Measurements from ENCODE around the gene SWSAP1. TPM values are rescaled to one million over a fixed set of nuclear protein-coding genes. Genes with fewer than 3 reads are reported as not detected.

SWSAP1 gene
- total RNA-seq, 2 experiments from 2014 or later: 1.6 to 2.6 TPM

DNA sequence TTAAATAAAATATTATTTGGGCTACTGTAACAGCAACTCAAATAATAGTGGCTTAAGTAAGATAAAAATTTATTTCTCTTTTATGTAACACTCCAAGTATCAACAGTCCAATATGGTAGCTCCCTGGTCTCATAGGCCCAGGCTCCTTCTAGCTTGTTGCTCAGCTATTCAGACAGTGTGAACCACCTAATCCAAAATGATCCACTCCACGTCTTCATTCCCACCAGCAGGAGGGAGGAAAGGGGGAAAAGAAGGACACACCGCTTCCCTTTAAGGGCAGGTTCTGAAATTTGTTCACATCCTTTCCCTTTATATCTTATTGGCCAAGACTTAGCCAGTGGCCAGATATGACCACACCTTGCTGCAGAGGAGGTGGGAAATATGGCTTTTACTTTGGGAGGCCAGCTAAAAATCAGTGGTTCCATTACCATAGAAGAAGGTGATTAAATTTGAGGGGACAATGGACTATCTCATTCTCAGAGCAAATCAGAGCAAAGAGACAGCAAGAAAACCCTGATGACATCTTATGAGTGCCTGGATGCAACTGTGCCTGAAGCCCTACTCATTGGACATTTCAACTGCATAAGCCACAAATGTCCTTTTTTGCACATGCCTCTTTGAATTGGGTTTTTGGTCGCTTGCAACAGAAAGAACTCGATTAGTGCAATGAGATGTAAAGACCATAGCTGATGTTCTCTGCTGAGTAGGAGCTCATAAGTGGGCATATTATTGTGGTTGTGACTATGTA, 16.6 kb downstream of the SWSAP1 start:
- ChIA-PET POLR2A (interaction anchor here (0.5 kb wide), 1 partner anchor 53 kb away, joined by 3 read pairs; no protein-coding TSS in a partner anchor), CTCF (interaction anchor here (0.6 to 1.1 kb wide), 3 partner anchors 10 to 24 kb away, joined by 3 to 6 read pairs (median 3); no protein-coding TSS in a partner anchor)

- ChIA-PET POLR2A (no interaction called here), CTCF (interaction anchor here (1.1 kb wide), 1 partner anchor 13 kb away, joined by 4 read pairs; the partner anchor contains the start of gene EPOR)
Observed at GRCh38 chr19:11397089-11397610, 22.7 kb downstream of the SWSAP1 start.

DNA sequence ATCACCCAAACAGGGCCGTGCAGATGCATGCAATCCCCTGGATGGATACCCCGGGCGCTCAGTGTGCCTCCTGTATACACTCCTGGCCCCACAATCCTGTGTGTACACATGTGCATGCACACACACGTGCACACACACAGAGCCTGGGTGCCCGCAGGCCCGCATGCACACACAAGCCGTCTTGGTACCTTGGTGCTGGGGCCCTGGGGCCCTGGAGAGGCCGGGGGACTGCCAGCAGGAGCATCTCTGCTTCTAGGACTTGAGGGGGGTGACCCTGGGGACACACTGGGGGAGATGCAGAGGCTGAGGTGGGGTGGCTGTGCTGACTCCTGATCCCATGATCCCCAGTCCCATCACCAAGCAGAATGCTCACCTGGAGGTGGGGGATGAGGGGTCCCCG, 25.2 kb downstream of the SWSAP1 start:
- CTCF ChIA-PET: no interaction called here

DNA sequence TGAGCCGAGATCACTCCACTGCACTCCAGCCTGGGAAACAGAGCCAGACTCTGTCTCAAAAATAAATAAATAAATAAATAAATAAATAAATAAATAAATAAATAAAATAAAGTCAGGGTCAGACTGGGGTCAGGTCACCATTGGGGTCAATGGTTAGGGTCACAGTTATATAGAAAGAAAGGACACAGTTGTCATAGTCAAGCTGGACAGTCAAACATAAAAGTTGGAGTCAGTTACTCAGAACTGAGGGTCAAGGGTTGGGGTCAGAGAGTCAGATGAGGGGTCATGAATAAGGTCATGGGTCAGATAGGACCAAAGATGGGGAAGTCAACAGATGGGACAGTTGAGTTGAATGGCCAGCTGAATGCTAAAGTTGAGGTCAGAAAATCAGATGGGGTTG, 26.3 kb downstream of the SWSAP1 start:
- ChIA-PET POLR2A (interaction anchor here (0.7 kb wide), 1 partner anchor 203 kb away, joined by 7 read pairs; no protein-coding TSS in a partner anchor), CTCF (no interaction called here)

More for the DNA sequence above, 25.2 kb downstream of the SWSAP1 start:
- POLR2A ChIA-PET: no interaction called here

GRCh38 chr19:11401808-11402543, 27.5 kb downstream of the SWSAP1 start:
- POLR2A ChIA-PET: no interaction called here
- CTCF ChIA-PET: interaction anchor here (0.8 kb wide), 1 partner anchor 158 kb away, joined by 3 read pairs; no protein-coding TSS in a partner anchor

GRCh38 chr19:11404588-11405222, 30.2 kb downstream of the SWSAP1 start:
- POLR2A ChIA-PET: no interaction called here

GRCh38 chr19:11405846-11406643, 31.6 kb downstream of the SWSAP1 start:
- POLR2A ChIA-PET: no interaction called here
- CTCF ChIA-PET: interaction anchor here (0.7 to 1.8 kb wide), 2 partner anchors 25 to 94 kb away, joined by 3 to 5 read pairs; no protein-coding TSS in a partner anchor

More at GRCh38 chr19:11404588-11405222, 30.2 kb downstream of the SWSAP1 start:
- CTCF ChIA-PET: no interaction called here

GRCh38 chr19:11406703-11407236, 32.3 kb downstream of the SWSAP1 start:
- ChIA-PET CTCF (interaction anchor here (0.6 to 1.8 kb wide), 3 partner anchors 25 to 1208 kb away, joined by 3 to 5 read pairs (median 4); no protein-coding TSS in a partner anchor), POLR2A (interaction anchor here (0.7 kb wide), 1 partner anchor 76 kb away, joined by 3 read pairs; no protein-coding TSS in a partner anchor)

GRCh38 chr19:11408591-11408990, 34.1 kb downstream of the SWSAP1 start:
- ChIA-PET CTCF (no interaction called here), POLR2A (no interaction called here)

DNA sequence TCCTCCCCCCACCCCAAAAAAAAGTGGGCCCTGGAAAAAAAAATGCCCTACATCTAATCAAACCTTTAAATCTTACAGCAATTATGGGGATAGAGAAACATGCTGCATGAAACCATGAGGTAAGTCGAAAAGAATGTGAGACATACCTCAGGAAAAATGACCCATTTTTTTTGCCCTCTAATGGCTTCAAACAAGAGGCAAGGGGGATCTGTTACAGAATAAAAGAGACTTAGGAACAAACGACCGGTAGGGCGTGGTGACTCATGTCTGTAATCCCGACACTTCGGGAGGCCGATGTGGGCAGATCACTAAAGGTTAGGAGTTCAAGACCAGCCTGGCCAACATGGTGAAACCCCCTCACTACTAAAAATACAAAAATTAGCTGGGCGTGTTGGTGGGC, 36.2 kb downstream of the SWSAP1 start:
- CTCF ChIA-PET: interaction anchor here (0.7 kb wide), 1 partner anchor 19 kb away, joined by 6 read pairs; no protein-coding TSS in a partner anchor
- POLR2A ChIA-PET: no interaction called here

DNA sequence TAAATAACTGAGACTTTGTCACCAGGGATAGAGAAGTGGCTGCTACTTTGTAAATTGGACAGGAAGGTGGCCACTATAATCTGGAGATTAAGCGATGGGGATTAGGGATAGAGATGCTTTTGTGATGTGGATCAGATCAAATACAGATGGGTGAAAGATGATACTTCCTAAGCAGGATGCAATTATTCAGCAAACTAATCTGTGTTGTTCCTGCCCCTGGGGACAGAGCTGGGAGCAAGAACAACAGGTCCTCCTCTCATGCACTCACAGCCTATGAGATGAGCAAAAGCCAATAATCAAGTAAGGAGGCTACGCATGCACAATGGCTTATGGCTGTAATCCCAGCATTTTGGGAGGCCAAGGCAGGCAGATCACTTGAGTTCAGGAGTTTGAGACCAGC, 40.1 kb downstream of the SWSAP1 start:
- POLR2A ChIA-PET: no interaction called here
- CTCF ChIA-PET: no interaction called here

DNA sequence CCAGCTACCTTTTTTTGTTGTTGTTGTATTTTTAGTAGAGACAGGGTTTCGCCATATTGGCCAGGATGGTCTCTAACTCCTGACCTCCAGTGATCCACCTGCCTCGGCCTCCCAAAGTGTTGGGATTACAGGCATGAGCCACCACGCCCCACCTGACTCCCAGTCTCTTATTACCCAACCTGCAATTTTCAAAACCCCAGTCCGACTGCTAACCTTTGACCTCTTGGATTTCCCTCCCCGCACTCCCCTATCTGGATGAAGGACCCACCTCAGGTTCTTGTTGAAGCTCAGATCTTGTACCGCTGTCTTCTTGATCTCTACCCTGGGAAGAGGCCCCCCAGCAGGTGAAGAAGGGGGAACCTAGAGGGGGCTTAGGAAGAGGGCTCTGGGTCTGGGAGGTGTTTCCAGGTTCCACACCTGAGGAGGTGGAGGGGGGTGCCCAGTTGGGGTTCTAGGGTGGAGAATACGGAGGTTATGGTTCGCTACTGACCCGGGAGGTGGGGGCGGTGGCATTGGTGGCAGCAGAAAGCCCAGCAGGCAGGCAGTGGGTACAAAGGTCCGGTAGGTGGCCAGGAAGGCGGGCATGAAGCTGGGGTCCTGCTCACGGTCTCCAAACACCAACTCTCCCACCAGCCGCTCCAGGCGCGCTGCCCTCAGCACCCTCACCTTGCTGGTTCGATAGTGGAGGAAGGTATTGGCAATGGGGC, 42.0 kb downstream of the SWSAP1 start:
- ChIA-PET POLR2A (no interaction called here), CTCF (interaction anchor here (1.2 kb wide), 1 partner anchor 35 kb away, joined by 3 read pairs; no protein-coding TSS in a partner anchor)

- ChIA-PET CTCF (interaction anchor here (0.6 to 0.9 kb wide), 2 partner anchors 28 to 73 kb away, joined by 3 read pairs; no protein-coding TSS in a partner anchor), POLR2A (interaction anchor here (0.6 kb wide), 1 partner anchor 11 kb away, joined by 7 read pairs; no protein-coding TSS in a partner anchor)
Observed at GRCh38 chr19:11418094-11418548, 43.7 kb downstream of the SWSAP1 start.

- ChIA-PET CTCF (interaction anchor here (0.6 to 1.7 kb wide), 5 partner anchors 16 to 74 kb away, joined by 3 to 7 read pairs (median 3); partner anchors contain the start of gene ODAD3), POLR2A (interaction anchor here (0.6 kb wide), 1 partner anchor 11 kb away, joined by 7 read pairs; no protein-coding TSS in a partner anchor)
Observed at GRCh38 chr19:11418549-11419506, 44.4 kb downstream of the SWSAP1 start, which contains the start of gene RGL3. Gene RGL3 (minus strand): TSS chr19:11419314. CDS start chr19:11419278, 36 bp downstream.

- ChIA-PET POLR2A (interaction anchor here (0.6 to 1.0 kb wide), 2 partner anchors 43 to 1021 kb away, joined by 3 to 5 read pairs; no protein-coding TSS in a partner anchor), CTCF (interaction anchor here (0.6 to 2.8 kb wide), 8 partner anchors 14 to 292 kb away, joined by 3 to 13 read pairs (median 4); partner anchors contain the start of genes EPOR, ODAD3 and PRKCSH)
Observed at GRCh38 chr19:11420429-11421370, 46.2 kb downstream of the SWSAP1 start.
